Ishikawa (cell line): ENCODE results near the gene PUM1.

Experiments used
- TAF1 ChIP-seq: IDR thresholded peaks from 2 replicates; pipeline ENCODE4 v1.6.1; 2012; ENCODE audit warnings: low read depth, mild to moderate bottlenecking
- TEAD4 ChIP-seq: IDR thresholded peaks from 2 replicates; pipeline ENCODE4 v1.6.1; 2012

DNA sequence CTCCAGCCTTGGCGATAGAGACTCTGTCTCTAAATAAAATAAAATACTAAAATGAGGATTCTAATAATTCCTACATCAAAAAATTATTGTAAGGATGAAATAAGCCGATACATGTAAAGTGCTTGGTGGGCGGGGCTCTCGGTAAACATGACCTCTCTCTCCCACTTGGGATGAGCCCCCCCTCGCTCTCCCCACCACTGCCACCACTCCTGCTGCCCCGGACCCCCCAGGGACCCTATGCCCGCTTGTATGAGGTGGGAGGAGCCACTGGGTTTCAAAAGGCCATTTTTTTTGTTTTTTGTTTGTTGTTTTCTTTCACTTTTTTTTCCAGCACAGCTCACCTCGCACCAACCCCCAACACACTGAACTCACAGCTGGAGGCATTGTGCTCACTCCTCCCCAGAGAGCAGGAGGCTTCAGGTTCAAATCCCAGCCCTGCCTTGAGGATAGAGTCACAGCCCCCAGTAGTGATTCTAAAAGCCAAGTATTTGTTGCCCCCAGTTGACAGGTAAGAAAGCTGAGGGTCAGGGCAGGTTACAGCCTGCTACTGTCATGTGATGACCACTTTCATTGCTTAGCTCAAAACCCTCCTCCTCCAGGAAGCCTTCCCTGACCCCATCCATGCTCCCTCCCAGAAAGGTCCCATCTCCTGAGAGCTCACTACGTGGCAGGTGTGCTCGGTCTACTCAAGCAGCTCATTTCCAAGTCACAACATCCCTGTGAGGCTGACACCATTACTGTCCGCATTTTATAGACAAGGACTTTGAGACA, 161.1 kb downstream of the PUM1 start:
- TF ChIP-seq TAF1 (no peak), TEAD4 (no peak)
